K562 (cell line): ENCODE measurements around the gene CCDC127. TPM values are rescaled to one million over a fixed set of nuclear protein-coding genes. Genes with fewer than 3 reads are reported as not detected.

ENCODE experiments used
- ATF1 ChIP-seq, 2 experiments: fragments of 450-650 bp in 1 of 2; IDR thresholded peaks; 2 replicates each; pipeline ENCODE4 v1.6.1; 2016; ENCODE audit warnings: missing compliant biosample characterization in 1 of 2, missing genetic modification characterization in 1 of 2
- CREB1 ChIP-seq, 2 experiments: sonication (generic) in 1 of 2; formaldehyde crosslinking in 1 of 2; IDR thresholded peaks; 2 replicates each; pipeline versions ENCODE4 v1.6.1 to v1.8.0; 2012 to 2022; ENCODE audit warnings: inconsistent platforms in 1 of 2, mild to moderate bottlenecking in 1 of 2, missing genetic modification reagents in 1 of 2, moderate library complexity in 1 of 2
- E2F1 ChIP-seq: sonication (generic); formaldehyde crosslinking; IDR thresholded peaks from 2 replicates; pipeline ENCODE4 v1.8.1; 2023; ENCODE audit warnings: mild to moderate bottlenecking, missing genetic modification reagents, moderate library complexity
- ELK1 ChIP-seq: sonication (generic); formaldehyde crosslinking; IDR thresholded peaks from 2 replicates; pipeline ENCODE4 v1.8.1; 2022; ENCODE audit warnings: missing genetic modification reagents
- ESRRB ChIP-seq: fragments of 250-450 bp; sonication (Bioruptor Pico); IDR thresholded peaks from 2 replicates; pipeline ENCODE4 v1.5.0; 2020; ENCODE audit warnings: mild to moderate bottlenecking, moderate library complexity, borderline replicate concordance
- FOXA1 ChIP-seq: fragments of 450-650 bp; IDR thresholded peaks from 2 replicates; pipeline ENCODE4 v1.6.1; 2016; ENCODE audit warnings: mild to moderate bottlenecking, borderline replicate concordance
- HDAC2 ChIP-seq: fragments of 450-650 bp; IDR thresholded peaks from 2 replicates; pipeline ENCODE4 v1.6.1; 2016; ENCODE audit warnings: mild to moderate bottlenecking
- HSF4 ChIP-seq: fragments of 250-450 bp; sonication (Bioruptor Pico); IDR thresholded peaks from 2 replicates; pipeline ENCODE4 v2.1.2; 2022; ENCODE audit warnings: mild to moderate bottlenecking, moderate library complexity, borderline replicate concordance
- KAT2B ChIP-seq: IDR thresholded peaks from one replicate; pipeline ENCODE4 v1.6.1; 2012; ENCODE audit warnings: low read depth, mild to moderate bottlenecking, control low read depth, inconsistent platforms, low read length, moderate library complexity
- KLF10 ChIP-seq: fragments of 250-450 bp; sonication (Bioruptor Pico); IDR thresholded peaks from 2 replicates; pipeline ENCODE4 v1.6.1; 2021; ENCODE audit warnings: matching md5 sums
- LEF1 ChIP-seq: fragments of 450-650 bp; IDR thresholded peaks from 2 replicates; pipeline ENCODE4 v1.6.1; 2016; ENCODE audit warnings: mild to moderate bottlenecking
- MTA2 ChIP-seq: fragments of 450-650 bp; IDR thresholded peaks from 2 replicates; pipeline ENCODE4 v1.6.1; 2016; ENCODE audit warnings: low read depth
- NRF1 ChIP-seq, 2 experiments: fragments of 450-650 bp; IDR thresholded peaks in 1 of 2; conservative IDR thresholded peaks in 1 of 2; 2 replicates each; pipeline ENCODE4 v1.6.1; 2014; ENCODE audit warnings: mild to moderate bottlenecking in 2 of 2
- SIN3A ChIP-seq, 2 experiments: fragments of 150-350 bp in 1 of 2; IDR thresholded peaks; 2 replicates each; pipeline ENCODE4 v1.6.1; 2011 to 2016; ENCODE audit warnings: borderline replicate concordance in 2 of 2, low read depth in 2 of 2, low read length in 2 of 2, mild to moderate bottlenecking in 2 of 2, moderate library complexity in 2 of 2; ENCODE audit not compliant: control insufficient read depth in 1 of 2
- SMARCE1 ChIP-seq: fragments of 450-650 bp; IDR thresholded peaks from 2 replicates; pipeline ENCODE4 v1.7.1; 2016; ENCODE audit warnings: mild to moderate bottlenecking
- SMC3 ChIP-seq: conservative IDR thresholded peaks from 2 replicates; pipeline ENCODE4 v1.6.1; 2011; ENCODE audit warnings: low read depth, low read length, improper control_type of control experiment; ENCODE audit not compliant: insufficient read depth
- TEAD4 ChIP-seq, 2 experiments: sonication (generic) in 1 of 2; formaldehyde crosslinking in 1 of 2; IDR thresholded peaks; 2 replicates each; pipeline versions ENCODE4 v1.6.1 to v1.8.0; 2012 to 2022; ENCODE audit warnings: borderline replicate concordance in 1 of 2, inconsistent platforms in 1 of 2, low read length in 1 of 2, mild to moderate bottlenecking in 1 of 2, missing genetic modification reagents in 1 of 2
- ZBTB12 ChIP-seq: fragments of 250-450 bp; sonication (Bioruptor Pico); IDR thresholded peaks from 2 replicates; pipeline ENCODE4 v1.4.0; 2020
- ZNF12 ChIP-seq: sonication (generic); formaldehyde crosslinking; IDR thresholded peaks from 2 replicates; pipeline ENCODE4 v1.4.0; 2020; ENCODE audit warnings: mild to moderate bottlenecking, missing genetic modification reagents
- ZNF175 ChIP-seq: fragments of 200-800 bp; sonication (Bioruptor generic); IDR thresholded peaks from 2 replicates; pipeline ENCODE4 v1.6.1; 2016; ENCODE audit warnings: low read depth, mild to moderate bottlenecking, missing genetic modification characterization, missing compliant biosample characterization
- ZNF280A ChIP-seq: fragments of 450-650 bp; IDR thresholded peaks from 2 replicates; pipeline ENCODE4 v1.6.1; 2018; ENCODE audit warnings: mild to moderate bottlenecking, low read depth; ENCODE audit not compliant: partially characterized antibody
- ZNF311 ChIP-seq: fragments of 250-450 bp; sonication (Bioruptor Pico); IDR thresholded peaks from 2 replicates; pipeline ENCODE4 v1.4.0; 2020; ENCODE audit warnings: mild to moderate bottlenecking, moderate library complexity
- ZNF384 ChIP-seq: IDR thresholded peaks from 2 replicates; pipeline ENCODE4 v1.6.1; 2012; ENCODE audit warnings: low read depth, low read length, improper control_type of control experiment
- ZNF583 ChIP-seq: fragments of 250-450 bp; sonication (Bioruptor Pico); IDR thresholded peaks from 2 replicates; pipeline ENCODE4 v1.4.0; 2020
- ZNF707 ChIP-seq: fragments of 250-450 bp; sonication (Bioruptor Pico); conservative IDR thresholded peaks from 2 replicates; pipeline ENCODE4 v1.8.0; 2022; ENCODE audit warnings: inconsistent platforms, mild to moderate bottlenecking, moderate library complexity
- ZNF717 ChIP-seq: fragments of 250-450 bp; sonication (Bioruptor Pico); IDR thresholded peaks from 2 replicates; pipeline ENCODE4 v1.5.0; 2021
- polyA plus RNA-seq, 8 experiments: library from polyadenylated mRNA; depleted of rRNA in 4 of 8; stranded (reverse) in 5 of 8; unstranded in 3 of 8; fragments of >200 nt; fragmentation: Nextera tagmentation in 2 of 8; fragmentation: Illumina TruSeq in 1 of 8; extraction: Ambion mirVana in 2 of 8; extraction: Trizol in 1 of 8; gene quantifications; 2 replicates each; pipeline versions ENCODE4 v1.2.1 to v1.2.3, GENCODE V29; 2011 to 2014; ENCODE audit warnings: inconsistent platforms in 1 of 8, missing spikeins in 1 of 8
- total RNA-seq, 7 experiments: library from RNA; depleted of rRNA in 6 of 7; stranded (reverse); fragments of >200 nt in 6 of 7; fragmentation: Illumina TruSeq in 2 of 7; extraction: Trizol in 2 of 7; gene quantifications; 2 replicates each; pipeline versions ENCODE4 v1.2.1 to v1.2.3, GENCODE V29; 2011 to 2021; ENCODE audit warnings: low replicate concordance in 1 of 7

Gene CCDC127
- total and polyA plus RNA-seq, 9 of the 15 experiments (the other 6 are each of a cell fraction or from before 2014, with no cell fraction given): 2.7 to 4.5 (median 4.1) TPM

- TF ChIP-seq TEAD4 (IDR thresholded peaks at IDR 0.05; ENCODE audit: low read length) (no peak), TEAD4 (CRISPR knock-in tag; IDR thresholded peaks at IDR 0.05; ENCODE audit: borderline replicate concordance) (no peak), HDAC2 (no peak), LEF1 (no peak), CREB1 (IDR thresholded peaks at IDR 0.05) (peak; percentile 84), CREB1 (CRISPR knock-in tag; IDR thresholded peaks at IDR 0.05) (peak; percentile 75; the same call in 1 of the 2 replicates), ZNF384 (no peak), KAT2B (no peak), ATF1 (CRISPR knock-in tag; IDR thresholded peaks at IDR 0.05) (no peak), ATF1 (tag; IDR thresholded peaks at IDR 0.05) (peak; percentile 43; the same call in 1 of the 2 replicates), ZNF311 (CRISPR knock-in tag) (no peak), ELK1 (CRISPR knock-in tag) (no peak), ESRRB (CRISPR knock-in tag) (no peak), ZNF175 (CRISPR knock-in tag) (no peak), ZNF583 (no peak), ZNF707 (CRISPR knock-in tag) (no peak), ZNF717 (CRISPR knock-in tag) (no peak), ZNF12 (CRISPR knock-in tag) (peak; percentile 42; the same call in 1 of the 2 replicates), ZBTB12 (CRISPR knock-in tag) (peak; percentile 45; the same call in 1 of the 2 replicates), FOXA1 (no peak), ZNF280A (no peak), SMC3 (no peak), NRF1 (conservative IDR thresholded peaks at IDR 0.05 in 1 of 2, IDR thresholded peaks at IDR 0.05 in 1 of 2) (peak in 1 of 2 experiments; percentile 26; a peak in 1 of 4 replicates), E2F1 (no peak), KLF10 (CRISPR knock-in tag) (no peak), SMARCE1 (no peak), HSF4 (CRISPR knock-in tag) (no peak), MTA2 (no peak), SIN3A (IDR thresholded peaks at IDR 0.05; ENCODE audit: borderline replicate concordance in 2 of 2, control insufficient read depth in 1 of 2, low read depth in 2 of 2, low read length in 2 of 2) (no peak)
Observed at GRCh38 chr5:207599-207998, 10.4 kb downstream of the CCDC127 start (continued).
